Karpas-422 (cell line): ENCODE measurements around the gene NID1. TPM values are rescaled to one million over a fixed set of nuclear protein-coding genes. Genes with fewer than 3 reads are reported as not detected.
A peak's percentile ranks its signal among the peaks of the same experiment; 100 is the strongest.

Experiments used
- DNase-seq: peaks from one replicate; pipeline ENCODE4 v3.0.0-alpha.2; 2015
- H2AFZ ChIP-seq: fragments of 200-600 bp; sonication (generic); 2 replicates; pipeline ENCODE4 v1.6.1; 2014; ENCODE audit warnings: antibody characterized with exemption, low read length, mixed read lengths
- H3K27ac ChIP-seq: fragments of 200-600 bp; sonication (generic); 2 replicates; pipeline ENCODE4 v1.5.1; 2014; ENCODE audit warnings: mild to moderate bottlenecking, low read length, moderate library complexity
- H3K27me3 ChIP-seq: fragments of 200-600 bp; sonication (generic); 2 replicates; pipeline ENCODE4 v1.6.1; 2014; ENCODE audit warnings: low read length, mixed read lengths
- H3K36me3 ChIP-seq: fragments of 200-600 bp; sonication (generic); 2 replicates; pipeline ENCODE4 v1.6.1; 2014; ENCODE audit warnings: low read length, mixed read lengths; ENCODE audit not compliant: insufficient read depth
- H3K4me1 ChIP-seq: fragments of 200-600 bp; sonication (generic); 2 replicates; pipeline ENCODE4 v1.6.1; 2014; ENCODE audit warnings: mild to moderate bottlenecking, low read length, mixed read lengths
- H3K4me2 ChIP-seq: fragments of 200-600 bp; sonication (generic); 2 replicates; pipeline ENCODE4 v1.6.1; 2014; ENCODE audit warnings: low read length, low read depth, mild to moderate bottlenecking; ENCODE audit not compliant: poor library complexity, severe bottlenecking
- H3K4me3 ChIP-seq: fragments of 200-600 bp; sonication (generic); 2 replicates; pipeline ENCODE4 v1.5.1; 2014; ENCODE audit warnings: mild to moderate bottlenecking, antibody characterized with exemption, low read length, mixed read lengths
- H3K79me2 ChIP-seq: fragments of 200-600 bp; sonication (generic); 2 replicates; pipeline ENCODE4 v1.6.1; 2014; ENCODE audit warnings: mild to moderate bottlenecking, low read length, mixed read lengths
- H3K9ac ChIP-seq: fragments of 200-600 bp; sonication (generic); 2 replicates; pipeline ENCODE4 v1.6.0; 2014; ENCODE audit warnings: low read length
- H3K9me2 ChIP-seq: fragments of 200-600 bp; sonication (generic), shearing (Covaris generic); replicated peaks from 2 replicates; pipeline ENCODE4 v1.6.0; 2014; ENCODE audit warnings: mild to moderate bottlenecking, low read length, moderate library complexity; ENCODE audit not compliant: insufficient read depth
- H3K9me3 ChIP-seq: fragments of 300-700, 200-600 bp; sonication (generic); 2 replicates; pipeline ENCODE4 v1.6.1; 2014; ENCODE audit warnings: low read length, mixed read lengths
- H4K20me1 ChIP-seq: fragments of 200-600 bp; sonication (generic); 2 replicates; pipeline ENCODE4 v1.6.1; 2014; ENCODE audit warnings: mild to moderate bottlenecking, antibody characterized with exemption, low read length, low read depth; ENCODE audit not compliant: insufficient read depth
- total RNA-seq: library from RNA; depleted of rRNA; stranded (reverse); fragments of >200 nt; shearing (Covaris generic); gene quantifications from 2 replicates; pipeline ENCODE4 v1.2.3, GENCODE V29; 2014; ENCODE audit warnings: low replicate concordance

Gene NID1
- total RNA-seq, 1 experiment from 2014 or later: not detected

- Histone ChIP-seq H2AFZ (no peak overlapping the region), H3K9ac (no peak overlapping the region), H3K4me3 (no peak overlapping the region), H3K4me1 (no peaks in the 10 kb centered on the region), H3K79me2 (no peaks in the 10 kb centered on the region), H3K9me2 (no peaks in the 10 kb centered on the region), H3K27me3 (no peaks in the 10 kb centered on the region), H3K27ac (no peak overlapping the region), H3K9me3 (no peaks in the 10 kb centered on the region), H3K4me2 (no peak overlapping the region), H3K36me3 (no peaks in the 10 kb centered on the region), H4K20me1 (no peaks in the 10 kb centered on the region)
- DNase-seq: no peak
Measured at GRCh38 chr1:235999259-235999925, 65.5 kb downstream of the NID1 start.

DNA sequence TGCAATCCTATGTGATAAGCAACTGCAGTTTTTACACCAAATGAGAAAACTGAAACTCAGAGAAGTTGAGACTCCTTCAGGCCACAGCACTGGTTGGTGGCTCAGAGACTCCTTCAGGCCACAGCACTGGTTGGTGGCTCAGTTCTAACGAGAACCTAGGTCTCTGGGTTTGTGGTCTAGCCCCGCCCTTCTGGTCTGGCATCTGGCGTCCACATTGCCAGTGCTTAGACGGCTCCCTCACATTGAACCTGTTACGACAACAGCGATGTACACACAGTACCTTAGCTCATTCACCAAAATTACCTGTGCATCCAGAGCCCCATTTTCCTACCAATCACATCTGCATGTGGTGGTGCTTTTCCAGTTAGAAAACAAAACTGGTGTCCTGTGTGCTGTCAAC is 66.1 kb downstream of the NID1 start:
- no peaks in the 10 kb centered on the region for H3K36me3 ChIP-seq
- H3K4me1 ChIP-seq: no peaks in the 10 kb centered on the region
- H3K9ac ChIP-seq: no peak overlapping the region
- H3K4me2 ChIP-seq: no peak overlapping the region
- no peak overlapping the region for H2AFZ ChIP-seq
- H4K20me1 ChIP-seq: no peaks in the 10 kb centered on the region
- no peaks in the 10 kb centered on the region for H3K9me3 ChIP-seq
- H3K9me2 ChIP-seq: no peaks in the 10 kb centered on the region
- no peak overlapping the region for H3K4me3 ChIP-seq
- H3K79me2 ChIP-seq: no peaks in the 10 kb centered on the region
- H3K27ac ChIP-seq: no peak overlapping the region
- no peaks in the 10 kb centered on the region for H3K27me3 ChIP-seq
- DNase-seq: peak; percentile 39

- Histone ChIP-seq H3K36me3 (no peaks in the 10 kb centered on the region), H3K4me1 (no peaks in the 10 kb centered on the region), H3K9me2 (no peaks in the 10 kb centered on the region), H3K9ac (no peak overlapping the region), H3K27me3 (no peaks in the 10 kb centered on the region), H3K4me3 (no peak overlapping the region), H4K20me1 (no peaks in the 10 kb centered on the region), H3K4me2 (no peak overlapping the region), H3K27ac (no peak overlapping the region), H3K79me2 (no peaks in the 10 kb centered on the region), H3K9me3 (no peaks in the 10 kb centered on the region), H2AFZ (no peak overlapping the region)
- no peak for DNase-seq
Measured at GRCh38 chr1:235997931-235998330, 67.0 kb downstream of the NID1 start.

GRCh38 chr1:235997049-235997448 is 67.8 kb downstream of the NID1 start:
- Histone ChIP-seq H3K4me1 (no peaks in the 10 kb centered on the region), H2AFZ (no peak overlapping the region), H3K9ac (no peak overlapping the region), H3K9me2 (no peaks in the 10 kb centered on the region), H3K36me3 (no peaks in the 10 kb centered on the region), H3K4me3 (no peak overlapping the region), H3K79me2 (no peaks in the 10 kb centered on the region), H3K27me3 (no peaks in the 10 kb centered on the region), H3K27ac (no peak overlapping the region), H3K4me2 (no peak overlapping the region), H3K9me3 (no peaks in the 10 kb centered on the region), H4K20me1 (no peaks in the 10 kb centered on the region)
- no peak for DNase-seq

GRCh38 chr1:235996048-235996785 is 68.7 kb downstream of the NID1 start:
- Histone ChIP-seq H3K9me3 (no peaks in the 10 kb centered on the region), H2AFZ (no peak overlapping the region), H3K79me2 (no peaks in the 10 kb centered on the region), H3K36me3 (no peaks in the 10 kb centered on the region), H3K9ac (no peak overlapping the region), H3K4me3 (no peak overlapping the region), H3K27me3 (no peaks in the 10 kb centered on the region), H3K9me2 (no peaks in the 10 kb centered on the region), H3K4me2 (no peak overlapping the region), H4K20me1 (no peaks in the 10 kb centered on the region), H3K27ac (no peak overlapping the region), H3K4me1 (no peaks in the 10 kb centered on the region)
- peak; percentile 9 for DNase-seq

DNA sequence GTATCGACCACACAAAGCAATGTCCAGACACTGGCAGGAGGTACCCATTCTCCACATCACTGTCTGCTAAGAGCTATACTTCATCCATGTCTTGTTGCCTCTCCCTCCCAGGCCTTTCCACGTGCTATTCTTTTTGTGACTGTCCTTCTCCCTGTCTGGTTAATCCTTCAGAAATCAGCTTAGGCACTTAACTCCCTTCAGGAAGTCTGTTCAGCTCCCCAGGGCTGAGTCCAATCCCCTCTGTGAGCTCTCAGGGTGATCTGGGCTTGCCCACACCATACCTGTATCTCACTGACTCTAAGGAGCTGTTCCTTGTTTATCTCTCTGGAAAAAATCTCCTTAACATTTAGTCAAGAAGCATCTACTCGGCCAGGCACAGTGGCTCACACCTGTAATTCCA is 69.4 kb downstream of the NID1 start:
- Histone ChIP-seq H3K79me2 (no peaks in the 10 kb centered on the region), H3K9ac (no peak overlapping the region), H3K4me2 (no peak overlapping the region), H3K27me3 (no peaks in the 10 kb centered on the region), H4K20me1 (no peaks in the 10 kb centered on the region), H2AFZ (no peak overlapping the region), H3K27ac (no peak overlapping the region), H3K9me3 (no peaks in the 10 kb centered on the region), H3K4me1 (no peaks in the 10 kb centered on the region), H3K4me3 (no peak overlapping the region), H3K36me3 (no peaks in the 10 kb centered on the region), H3K9me2 (no peaks in the 10 kb centered on the region)
- DNase-seq: peak; percentile 22

GRCh38 chr1:235993652-235994051 is 71.2 kb downstream of the NID1 start:
- H2AFZ ChIP-seq: no peak overlapping the region
- no peaks in the 10 kb centered on the region for H3K27me3 ChIP-seq
- no peaks in the 10 kb centered on the region for H3K36me3 ChIP-seq
- H4K20me1 ChIP-seq: no peaks in the 10 kb centered on the region
- H3K27ac ChIP-seq: no peak overlapping the region
- no peak overlapping the region for H3K4me2 ChIP-seq
- H3K9me3 ChIP-seq: no peaks in the 10 kb centered on the region
- H3K79me2 ChIP-seq: no peaks in the 10 kb centered on the region
- H3K4me3 ChIP-seq: no peak overlapping the region
- no peak for DNase-seq
- no peaks in the 10 kb centered on the region for H3K4me1 ChIP-seq
- no peaks in the 10 kb centered on the region for H3K9me2 ChIP-seq
- no peak overlapping the region for H3K9ac ChIP-seq

- DNase-seq: no peak
- Histone ChIP-seq H3K9me3 (no peaks in the 10 kb centered on the region), H3K27me3 (no peaks in the 10 kb centered on the region), H2AFZ (no peak overlapping the region), H3K4me2 (no peak overlapping the region), H3K4me1 (no peaks in the 10 kb centered on the region), H3K36me3 (no peaks in the 10 kb centered on the region), H3K9ac (no peak overlapping the region), H3K9me2 (no peaks in the 10 kb centered on the region), H4K20me1 (no peaks in the 10 kb centered on the region), H3K79me2 (no peaks in the 10 kb centered on the region), H3K27ac (no peak overlapping the region), H3K4me3 (no peak overlapping the region)
Measured at GRCh38 chr1:235992868-235993267, 72.0 kb downstream of the NID1 start.
